T-cell (primary cell): ENCODE data around the gene GPS1. TPM values are rescaled to one million over a fixed set of nuclear protein-coding genes. Genes with fewer than 3 reads are reported as not detected.

Source experiments
- ATAC-seq, 4 experiments: fragments of 200-7000 bp in 3 of 4; fragments of 150-1000 bp in 1 of 4; cut with Tn5 transposase; replicated peaks in 1 of 4; 1 replicate in 3 of 4; 2 replicates in 1 of 4; pipeline ENCODE4 v1.10.0; 2021; ENCODE audit warnings: moderate library complexity in 3 of 4, mild to moderate bottlenecking in 2 of 4, moderate number of reproducible peaks in 1 of 4
- CTCF ChIA-PET, 2 donors: fragments of 300-600 bp; sonication (Branson Sonifier 250); formaldehyde crosslinking; loops; one replicate each; lab custom pipeline; 2022; ENCODE audit warnings: antibody characterized with exemption in 2 of 2; lab: Charles Lee
- POLR2A ChIA-PET, 2 donors: fragments of 300-600 bp; sonication (Branson Sonifier 250); formaldehyde crosslinking; loops; one replicate each; lab custom pipeline; 2022; ENCODE audit warnings: antibody characterized with exemption in 2 of 2; lab: Charles Lee
- DNase-seq, 35 experiments: peaks; one replicate each; pipeline versions ENCODE4 v3.0.0 to v3.0.0-alpha.2; 2013 to 2023
- H3K27ac ChIP-seq: one replicate; pipeline ENCODE4 v1.5.1; 2013; ENCODE audit warnings: low read length
- H3K27me3 ChIP-seq, 2 experiments: replicated peaks in 1 of 2; 1 replicate in 1 of 2; 2 replicates in 1 of 2; pipeline versions ENCODE4 v1.6.1 to v1.7.0; 2013; ENCODE audit warnings: low read length in 1 of 2, mixed read lengths in 1 of 2; ENCODE audit not compliant: control insufficient read depth in 2 of 2, insufficient read depth in 2 of 2; ENCODE audit errors: extremely low read depth in 1 of 2
- H3K36me3 ChIP-seq, 2 donors: 1 replicate in 1 of 2; 2 replicates in 1 of 2; pipeline versions ENCODE4 v1.6.1 to v1.7.0; 2013; ENCODE audit warnings: low read length in 1 of 2; ENCODE audit not compliant: control insufficient read depth in 2 of 2, insufficient read depth in 1 of 2; ENCODE audit errors: extremely low read depth in 1 of 2
- H3K4me1 ChIP-seq, 2 experiments: 1 replicate in 1 of 2; 2 replicates in 1 of 2; pipeline versions ENCODE4 v1.6.1 to v1.7.0; 2013; ENCODE audit warnings: low read length in 2 of 2, mixed read lengths in 1 of 2; ENCODE audit not compliant: insufficient read depth in 2 of 2, control insufficient read depth in 1 of 2; ENCODE audit errors: extremely low read depth in 1 of 2
- H3K4me3 ChIP-seq, 2 donors: 1 replicate in 1 of 2; 2 replicates in 1 of 2; pipeline versions ENCODE4 v1.5.1 to v1.7.0; 2013; ENCODE audit warnings: mild to moderate bottlenecking in 2 of 2, low read length in 1 of 2, moderate library complexity in 1 of 2; ENCODE audit not compliant: control insufficient read depth in 1 of 2; ENCODE audit errors: extremely low read depth in 1 of 2
- H3K9me3 ChIP-seq: 2 replicates; pipeline ENCODE4 v1.7.0; 2013
- H3K27ac Mint-ChIP-seq, 2 donors: one replicate each; pipeline ENCODE4 v1.8.0; 2020 to 2021; ENCODE audit warnings: mild to moderate bottlenecking in 2 of 2, mixed read lengths in 2 of 2
- H3K27me3 Mint-ChIP-seq, 2 donors: one replicate each; pipeline ENCODE4 v1.8.0; 2021 to 2022; ENCODE audit warnings: mixed read lengths in 2 of 2
- H3K36me3 Mint-ChIP-seq: one replicate; pipeline ENCODE4 v1.8.0; 2021; ENCODE audit warnings: mixed read lengths
- H3K4me1 Mint-ChIP-seq, 3 donors: one replicate each; pipeline ENCODE4 v1.8.0; 2020 to 2022; ENCODE audit warnings: mixed read lengths in 3 of 3, mild to moderate bottlenecking in 1 of 3
- H3K4me3 Mint-ChIP-seq, 3 donors: one replicate each; pipeline ENCODE4 v1.8.0; 2020 to 2022; ENCODE audit warnings: mild to moderate bottlenecking in 3 of 3, mixed read lengths in 3 of 3, moderate library complexity in 3 of 3
- H3K9me3 Mint-ChIP-seq, 3 donors: one replicate each; pipeline ENCODE4 v1.8.0; 2020 to 2022; ENCODE audit warnings: mixed read lengths in 3 of 3
- WGBS: methylation state at CpG from one replicate; pipeline ENCODE4 v1.1.5; 2013; ENCODE audit warnings: missing lambda C conversion rate; ENCODE audit not compliant: insufficient coverage; 5-methylcytosine and 5-hydroxymethylcytosine counted together
- total RNA-seq, 35 experiments: library from RNA in 6 of 35; stranded (reverse) in 6 of 35; fragments of 120-200 nt in 1 of 35; gene quantifications; one replicate each; pipeline versions ENCODE4 v1.2.1 to v1.2.4 and lab custom pipeline; 2013 to 2026

GPS1 gene
- total RNA-seq, 5 donors from 2014 or later (not counting 1 experiment from before 2014, with no cell fraction given), result 75.3 to 117 (median 98.0) TPM

DNA sequence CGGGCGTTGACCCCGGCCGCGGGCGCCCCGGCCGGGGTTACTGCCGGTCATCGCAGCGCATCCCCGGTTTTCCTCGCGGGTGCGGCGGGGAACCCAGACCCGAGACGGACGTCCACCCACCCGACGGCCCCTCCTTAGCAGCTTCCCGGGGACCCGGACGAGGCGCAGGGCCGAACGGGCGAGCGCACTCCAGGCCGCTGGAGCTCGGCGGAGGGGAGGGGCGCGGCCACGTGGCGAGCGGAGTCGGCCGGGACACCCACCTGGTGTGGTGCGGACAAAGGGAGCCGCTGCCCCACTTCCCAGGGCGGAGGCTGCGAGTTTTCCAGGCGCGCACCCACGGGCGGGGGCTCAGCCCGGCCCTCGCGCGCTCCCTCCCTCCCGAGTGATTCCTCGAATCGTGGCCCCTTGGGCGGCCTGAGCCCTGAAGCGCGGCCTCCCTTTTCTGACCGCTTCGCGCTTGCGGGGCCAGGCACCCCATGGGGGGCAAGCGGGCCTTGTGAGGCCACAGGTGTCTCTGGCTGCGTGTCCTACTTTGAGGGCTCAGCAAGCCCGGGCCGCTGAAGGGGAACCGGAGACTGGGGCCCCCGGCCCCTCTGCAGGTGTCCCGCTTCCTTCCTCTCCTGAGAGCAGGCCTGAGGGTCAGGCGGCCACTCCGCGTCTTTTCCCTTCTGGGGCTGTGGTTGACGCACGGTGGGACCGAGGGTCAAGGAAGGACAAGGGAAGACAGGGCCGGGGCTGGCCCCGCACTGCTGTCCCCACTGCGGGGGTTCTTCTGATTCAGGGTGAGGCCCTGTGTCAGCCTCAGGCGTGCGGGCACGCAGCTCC, 47.5 kb downstream of the GPS1 start:
- H3K4me1 ChIP-seq, result peaks cover 10 to 28% of the 10 kb centered on the region in 2 experiments
- peaks cover 6 to 13% (median 10%) of the 10 kb centered on the region in 3 donors for H3K4me1 Mint-ChIP-seq
- H3K9me3 ChIP-seq, result no peaks in the 10 kb centered on the region
- ATAC-seq, result peak in 2 of 4 experiments; percentile 2 to 3
- peak overlapping the region; percentile 81 for H3K27ac ChIP-seq
- no peaks in the 10 kb centered on the region for H3K36me3 Mint-ChIP-seq
- no peaks in the 10 kb centered on the region for H3K9me3 Mint-ChIP-seq
- peak overlapping the region; percentile 69 to 79 (median 71) for H3K4me3 Mint-ChIP-seq
- no peaks in the 10 kb centered on the region for H3K27me3 Mint-ChIP-seq
- peak overlapping the region; percentile 47 to 51 for H3K4me3 ChIP-seq
- H3K36me3 ChIP-seq, result peaks cover 15 to 17% of the 10 kb centered on the region in 2 donors
- ChIA-PET CTCF (interaction anchor here in 1 of 2 donors (0.7 to 1.3 kb wide), 2 partner anchors 27 to 62 kb away, joined by 3 to 4 read pairs; partner anchors contain the start of gene DCXR), POLR2A (no interaction called here)
- peak in 2 of 35 experiments; percentile 36 to 38 for DNase-seq
- H3K27ac Mint-ChIP-seq, result peak overlapping the region; percentile 36 to 79
- 9% methylated on average over 75 of the region's 80 CpGs for WGBS
- H3K27me3 ChIP-seq, result no peaks in the 10 kb centered on the region

DNA sequence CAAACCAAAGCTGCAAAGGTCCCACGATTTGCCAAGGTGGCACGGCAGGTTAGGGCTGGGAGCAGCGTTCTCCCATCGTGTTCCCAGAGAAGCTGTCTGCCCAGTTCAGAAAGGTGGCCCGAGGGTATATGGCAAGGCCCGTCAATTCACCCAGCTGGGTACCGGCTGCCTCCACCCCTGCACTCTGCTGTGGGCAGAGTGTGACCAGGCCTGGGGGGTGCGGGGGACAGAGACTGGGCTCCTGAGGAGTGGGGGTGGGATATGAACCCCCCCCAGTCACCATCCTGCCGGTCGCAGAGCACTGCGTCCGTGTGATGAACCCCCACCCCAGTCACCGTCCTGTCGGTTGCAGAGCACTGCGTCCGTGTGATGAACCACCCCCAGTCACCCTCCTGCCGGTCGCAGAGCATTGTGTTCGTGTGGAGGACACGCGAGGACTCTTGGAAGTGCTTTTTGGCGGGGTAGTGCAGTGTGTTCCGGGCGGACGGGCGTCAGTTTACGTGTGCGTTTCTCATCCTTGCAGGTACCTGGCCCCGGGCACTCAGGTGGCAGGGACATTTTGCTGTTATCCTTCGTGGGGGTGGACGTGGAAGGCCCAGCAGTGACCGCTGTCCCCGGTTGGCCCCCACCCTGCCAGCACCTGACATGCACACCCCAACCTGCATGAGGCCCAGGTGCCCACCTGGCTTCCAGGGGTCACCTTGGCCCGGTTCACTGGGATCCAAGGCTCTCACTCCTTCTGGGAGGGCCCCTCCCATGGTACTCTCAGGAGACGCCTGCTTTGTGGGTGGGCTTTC, 49.0 kb downstream of the GPS1 start:
- DNase-seq (no peak), ATAC-seq (no peak)
- no peak overlapping the region for H3K27ac Mint-ChIP-seq
- no peaks in the 10 kb centered on the region for H3K27me3 Mint-ChIP-seq
- ChIA-PET POLR2A (interaction anchor here in 1 of 2 donors (0.8 kb wide), 1 partner anchor 21 kb away, joined by 3 read pairs; no protein-coding TSS in a partner anchor), CTCF (no interaction called here)
- H3K36me3 ChIP-seq, result peaks cover 4 to 16% of the 10 kb centered on the region in 2 donors
- peak overlapping the region; percentile 69 to 79 (median 71) for H3K4me3 Mint-ChIP-seq
- H3K27me3 ChIP-seq, result no peaks in the 10 kb centered on the region
- no peak overlapping the region for H3K4me3 ChIP-seq
- no peaks in the 10 kb centered on the region for H3K9me3 Mint-ChIP-seq
- 94% methylated on average over 30 of the region's 35 CpGs for WGBS
- no peaks in the 10 kb centered on the region for H3K9me3 ChIP-seq
- peaks cover 13 to 36% of the 10 kb centered on the region in 2 experiments for H3K4me1 ChIP-seq
- peaks cover 14 to 22% (median 17%) of the 10 kb centered on the region in 3 donors for H3K4me1 Mint-ChIP-seq
- no peaks in the 10 kb centered on the region for H3K36me3 Mint-ChIP-seq
- no peak overlapping the region for H3K27ac ChIP-seq

GRCh38 chr17:82101301-82101715, 49.6 kb downstream of the GPS1 start:
- H3K4me3 Mint-ChIP-seq, result no peak overlapping the region
- H3K27me3 Mint-ChIP-seq, result no peaks in the 10 kb centered on the region
- Histone ChIP-seq H3K36me3 (peaks cover 0 to 11% of the 10 kb centered on the region in 2 donors), H3K4me3 (no peak overlapping the region), H3K27ac (no peak overlapping the region), H3K9me3 (no peaks in the 10 kb centered on the region), H3K4me1 (peaks cover 18 to 37% of the 10 kb centered on the region in 2 experiments), H3K27me3 (no peaks in the 10 kb centered on the region)
- no peak for ATAC-seq
- no peaks in the 10 kb centered on the region for H3K36me3 Mint-ChIP-seq
- CTCF ChIA-PET, result interaction anchor here in 1 of 2 donors (0.5 to 0.6 kb wide), 2 partner anchors 23 to 394 kb away, joined by 4 read pairs; no protein-coding TSS in a partner anchor
- H3K27ac Mint-ChIP-seq, result no peak overlapping the region
- 93% methylated on average over 2 of the region's 10 CpGs for WGBS
- POLR2A ChIA-PET, result no interaction called here
- no peak for DNase-seq
- H3K9me3 Mint-ChIP-seq, result no peaks in the 10 kb centered on the region
- H3K4me1 Mint-ChIP-seq, result peaks cover 18 to 23% (median 20%) of the 10 kb centered on the region in 3 donors

DNA sequence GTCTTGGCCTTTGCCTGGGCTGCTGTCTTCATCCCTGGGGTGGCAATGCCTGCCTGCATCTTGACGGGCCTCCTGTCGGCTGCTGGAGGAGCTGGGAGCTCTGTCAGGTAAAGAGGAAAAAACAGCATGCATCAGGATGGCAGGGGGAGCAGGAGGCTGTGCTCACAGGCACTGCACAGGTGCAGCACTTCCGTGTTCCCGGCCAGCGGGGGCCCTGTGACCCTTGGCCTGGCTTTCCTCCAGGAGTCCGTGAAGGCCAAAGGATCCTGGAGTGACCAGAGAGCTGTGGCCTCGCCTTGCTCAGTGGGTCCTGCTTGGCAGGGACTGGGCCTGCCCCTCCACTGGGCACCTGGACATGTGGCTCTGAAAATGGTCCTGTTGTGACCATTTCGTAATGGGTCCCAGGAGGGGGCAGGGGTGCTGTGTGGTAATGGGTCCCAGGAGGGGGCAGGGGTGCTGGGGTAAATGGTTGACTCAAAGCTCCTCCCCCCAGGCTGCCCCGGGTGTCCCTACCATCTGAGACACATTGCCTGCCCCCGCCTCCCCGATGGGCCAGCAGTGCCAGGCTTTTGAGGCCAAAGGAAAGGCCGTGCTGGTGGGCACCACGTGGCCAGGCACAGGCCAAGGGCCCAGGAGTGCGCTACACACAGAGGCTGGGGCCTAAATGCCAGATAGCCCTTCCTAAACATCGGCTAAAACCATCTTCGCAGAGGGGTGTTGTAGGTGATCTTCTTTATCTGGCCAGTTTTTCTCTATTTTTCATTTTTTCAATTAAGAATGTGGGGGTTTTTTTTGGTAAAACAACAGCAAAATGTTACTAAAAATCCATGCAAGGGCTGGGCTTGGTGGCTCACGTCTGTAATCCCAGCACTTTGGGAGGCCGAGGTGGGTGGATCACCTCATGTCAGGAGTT, 50.3 kb downstream of the GPS1 start:
- Mint-ChIP-seq H3K4me3 (no peak overlapping the region), H3K4me1 (peaks cover 25 to 29% (median 25%) of the 10 kb centered on the region in 3 donors)

DNA sequence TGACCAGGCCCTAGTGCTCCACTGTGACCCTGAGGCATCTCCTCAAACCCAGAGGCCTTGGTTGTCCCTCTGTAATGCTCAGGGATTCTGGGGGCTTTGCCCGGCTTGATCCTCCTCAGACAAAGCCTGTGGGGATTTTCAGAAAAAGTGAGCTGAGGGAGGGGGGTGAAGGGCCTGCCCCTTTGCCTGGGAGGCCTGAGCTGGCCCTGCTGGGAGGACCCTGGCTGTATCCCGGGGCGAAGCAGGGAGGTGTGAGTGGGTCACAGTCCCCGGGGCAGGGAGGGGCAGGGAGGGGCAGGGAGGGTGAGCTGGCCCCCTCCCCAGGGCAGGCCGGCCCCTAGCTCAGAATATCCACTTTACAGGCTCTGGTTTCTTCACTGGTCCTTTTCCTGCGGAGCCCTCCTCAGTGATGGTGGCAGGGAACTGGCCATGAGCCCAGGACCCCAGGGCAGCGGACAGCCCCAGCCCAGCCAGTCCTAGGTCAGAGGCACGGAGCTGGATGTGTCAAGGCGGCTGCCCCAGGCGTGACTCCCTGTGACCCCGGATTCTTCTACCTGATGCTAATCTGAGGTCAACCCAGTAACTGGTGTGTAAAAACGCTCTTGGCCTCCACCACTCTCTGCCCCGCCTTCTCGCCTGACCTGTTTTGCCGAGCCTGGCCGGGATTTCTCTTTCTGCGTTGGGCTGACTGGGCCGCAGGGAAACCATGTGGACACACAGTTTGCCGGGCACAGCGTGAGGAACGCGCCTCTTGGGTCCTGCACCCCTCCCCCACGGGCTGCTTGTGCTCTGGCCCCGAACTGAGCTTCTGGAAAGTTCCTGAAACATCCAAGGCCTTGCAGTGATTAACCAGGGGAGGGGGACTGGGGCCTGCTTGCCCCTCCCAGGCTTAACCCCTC, 52.1 kb downstream of the GPS1 start:
- no peak overlapping the region for H3K4me3 Mint-ChIP-seq

More for the DNA sequence above, 50.3 kb downstream of the GPS1 start:
- H3K27ac ChIP-seq, result no peak overlapping the region
- POLR2A ChIA-PET, result no interaction called here
- Mint-ChIP-seq H3K9me3 (no peaks in the 10 kb centered on the region), H3K36me3 (no peaks in the 10 kb centered on the region), H3K27me3 (no peaks in the 10 kb centered on the region), H3K27ac (no peak overlapping the region)
- H3K4me1 ChIP-seq, result peaks cover 21 to 37% of the 10 kb centered on the region in 2 experiments
- CTCF ChIA-PET, result interaction anchor here in 1 of 2 donors (0.5 to 0.6 kb wide), 2 partner anchors 22 to 393 kb away, joined by 4 read pairs; no protein-coding TSS in a partner anchor
- DNase-seq, result no peak
- H3K27me3 ChIP-seq, result no peaks in the 10 kb centered on the region
- H3K4me3 ChIP-seq, result no peak overlapping the region
- peaks cover 0 to 11% of the 10 kb centered on the region in 2 donors for H3K36me3 ChIP-seq
- no peak for ATAC-seq
- 81% methylated on average over 12 of the region's 18 CpGs for WGBS
- no peaks in the 10 kb centered on the region for H3K9me3 ChIP-seq

More for the DNA sequence above, 52.1 kb downstream of the GPS1 start:
- H3K27me3 ChIP-seq, result no peaks in the 10 kb centered on the region
- POLR2A ChIA-PET, result interaction anchor here in 1 of 2 donors (0.9 kb wide), 1 partner anchor 29 kb away, joined by 6 read pairs; no protein-coding TSS in a partner anchor
- CTCF ChIA-PET, result interaction anchor here in 1 of 2 donors (1.0 kb wide), 1 partner anchor 23 kb away, joined by 4 read pairs; no protein-coding TSS in a partner anchor
- H3K36me3 ChIP-seq, result peaks cover 0 to 11% of the 10 kb centered on the region in 2 donors
- no peak overlapping the region for H3K27ac ChIP-seq
- peaks cover 21 to 47% of the 10 kb centered on the region in 2 experiments for H3K4me1 ChIP-seq
- Mint-ChIP-seq H3K4me1 (peaks cover 34% of the 10 kb centered on the region in 3 donors), H3K36me3 (no peaks in the 10 kb centered on the region), H3K9me3 (no peaks in the 10 kb centered on the region), H3K27me3 (no peaks in the 10 kb centered on the region), H3K27ac (peak overlapping the region in 1 of 2 donors; percentile 61)
- H3K4me3 ChIP-seq, result no peak overlapping the region
- 93% methylated on average over 21 of the region's 24 CpGs for WGBS
- H3K9me3 ChIP-seq, result no peaks in the 10 kb centered on the region
- ATAC-seq (no peak), DNase-seq (no peak)
